Measurements from ENCODE around the gene ROPN1.
"Not testable (repeated sequence)": the region's sequence is repeated elsewhere in the genome, so short reads cannot be mapped to it uniquely, and the experiment has no call there.

Gene ROPN1

DNA sequence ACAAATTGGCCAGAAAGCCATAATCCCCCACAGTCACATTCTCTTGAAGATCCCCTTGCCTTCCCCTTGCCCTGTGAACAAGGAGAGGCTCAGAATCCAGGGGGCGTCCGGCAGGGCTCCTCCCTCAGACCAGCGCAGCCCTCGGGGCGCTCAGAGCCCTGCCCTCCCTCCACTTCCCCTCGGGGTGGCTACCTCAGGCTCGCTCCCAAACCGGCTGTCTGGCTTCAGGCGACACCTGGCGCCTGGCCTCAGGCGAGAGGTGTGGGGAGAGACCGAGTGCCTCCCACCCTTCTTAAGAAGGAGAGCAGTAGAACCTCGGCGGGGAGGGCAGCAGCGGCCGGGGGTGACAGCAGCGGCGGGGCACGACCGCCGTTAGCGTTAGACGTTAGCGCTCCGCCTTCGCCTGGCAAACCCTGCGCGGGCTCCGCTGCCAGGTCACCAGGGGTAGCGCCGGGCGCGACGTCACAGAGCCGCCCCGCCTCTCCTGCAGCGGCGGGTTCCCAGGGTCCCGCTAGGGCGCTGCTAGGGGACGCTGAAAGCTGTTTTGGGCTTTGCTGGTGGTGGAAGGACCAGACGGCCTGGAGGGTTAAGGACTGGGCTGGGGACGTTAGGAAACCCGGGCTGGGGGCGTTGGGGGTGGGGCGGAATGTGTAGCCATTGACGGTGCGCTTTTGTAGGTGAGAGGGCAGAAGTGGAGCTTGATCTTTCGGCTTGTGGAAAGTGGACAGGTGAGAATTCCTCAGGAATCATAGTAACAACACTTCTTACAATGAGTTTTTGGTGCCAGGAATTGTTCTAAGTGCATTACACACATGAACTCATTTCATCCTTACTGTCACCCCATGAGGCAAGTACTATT is at the start of gene ROPN1:
ROPN1 (minus strand) TSS at position 395 of the 859 bp plus-strand sequence. CDS start 11,643 bp downstream, outside the sequence.
- DNase-seq (ENCODE audit: low read depth); H3K4me3 ChIP-seq (replicated peaks; ENCODE audit: low read depth, low read length): not testable (repeated sequence)

DNA sequence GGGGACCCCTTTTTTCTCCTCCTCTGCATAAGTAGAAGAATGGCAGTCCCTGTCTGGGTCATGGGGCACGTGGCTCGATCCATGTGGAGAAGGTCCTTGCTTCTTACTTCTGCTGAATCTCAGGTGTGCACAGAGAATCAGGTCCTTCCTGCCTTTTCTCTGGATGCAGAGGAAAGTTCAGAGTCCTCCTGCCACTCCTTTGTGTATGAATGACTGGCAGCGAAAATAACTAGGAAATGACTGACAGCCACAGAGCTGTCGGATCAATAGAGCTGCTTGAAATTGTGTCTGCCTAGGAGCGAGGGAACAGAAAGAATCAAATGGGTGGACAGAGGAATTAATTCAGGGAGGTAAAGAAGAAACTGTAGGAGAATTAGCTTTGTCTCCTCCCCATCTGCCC is 49.6 kb upstream of the ROPN1 start:
- DNase-seq (ENCODE audit: low read depth), result no peak
- TF ChIP-seq, protein P1, sequence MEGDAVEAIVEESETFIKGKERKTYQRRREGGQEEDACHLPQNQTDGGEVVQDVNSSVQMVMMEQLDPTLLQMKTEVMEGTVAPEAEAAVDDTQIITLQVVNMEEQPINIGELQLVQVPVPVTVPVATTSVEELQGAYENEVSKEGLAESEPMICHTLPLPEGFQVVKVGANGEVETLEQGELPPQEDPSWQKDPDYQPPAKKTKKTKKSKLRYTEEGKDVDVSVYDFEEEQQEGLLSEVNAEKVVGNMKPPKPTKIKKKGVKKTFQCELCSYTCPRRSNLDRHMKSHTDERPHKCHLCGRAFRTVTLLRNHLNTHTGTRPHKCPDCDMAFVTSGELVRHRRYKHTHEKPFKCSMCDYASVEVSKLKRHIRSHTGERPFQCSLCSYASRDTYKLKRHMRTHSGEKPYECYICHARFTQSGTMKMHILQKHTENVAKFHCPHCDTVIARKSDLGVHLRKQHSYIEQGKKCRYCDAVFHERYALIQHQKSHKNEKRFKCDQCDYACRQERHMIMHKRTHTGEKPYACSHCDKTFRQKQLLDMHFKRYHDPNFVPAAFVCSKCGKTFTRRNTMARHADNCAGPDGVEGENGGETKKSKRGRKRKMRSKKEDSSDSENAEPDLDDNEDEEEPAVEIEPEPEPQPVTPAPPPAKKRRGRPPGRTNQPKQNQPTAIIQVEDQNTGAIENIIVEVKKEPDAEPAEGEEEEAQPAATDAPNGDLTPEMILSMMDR (IDR thresholded peaks at IDR 0.05; ENCODE audit: low read length, missing control alignments), result no peak
- H3K4me3 ChIP-seq (replicated peaks; ENCODE audit: low read depth, low read length), result no peak overlapping the region

DNA sequence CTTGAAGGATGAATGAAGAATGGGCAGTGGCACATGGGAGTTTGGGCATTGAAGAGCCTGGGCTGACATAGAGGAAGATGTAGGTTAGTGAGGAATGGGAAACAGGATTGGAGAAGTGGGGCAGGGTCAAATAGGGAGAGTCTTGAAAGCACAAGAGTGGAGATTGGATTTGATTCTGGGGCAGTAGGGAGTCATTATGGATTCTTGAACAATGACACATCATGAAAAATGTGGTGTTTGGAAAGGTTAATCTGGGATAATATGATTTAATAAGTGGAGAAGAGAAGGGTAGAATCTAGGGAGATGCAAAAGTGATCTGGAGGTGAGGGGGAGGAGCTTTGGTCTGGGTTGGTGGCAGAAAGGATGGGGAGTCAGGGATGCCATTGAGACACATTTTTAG is 45.4 kb upstream of the ROPN1 start:
- no peak overlapping the region for H3K4me3 ChIP-seq (replicated peaks; ENCODE audit: low read depth, low read length)
- no peak for DNase-seq (ENCODE audit: low read depth)
- TF ChIP-seq, protein P1 (IDR thresholded peaks at IDR 0.05; ENCODE audit: low read length, missing control alignments), result no peak

DNA sequence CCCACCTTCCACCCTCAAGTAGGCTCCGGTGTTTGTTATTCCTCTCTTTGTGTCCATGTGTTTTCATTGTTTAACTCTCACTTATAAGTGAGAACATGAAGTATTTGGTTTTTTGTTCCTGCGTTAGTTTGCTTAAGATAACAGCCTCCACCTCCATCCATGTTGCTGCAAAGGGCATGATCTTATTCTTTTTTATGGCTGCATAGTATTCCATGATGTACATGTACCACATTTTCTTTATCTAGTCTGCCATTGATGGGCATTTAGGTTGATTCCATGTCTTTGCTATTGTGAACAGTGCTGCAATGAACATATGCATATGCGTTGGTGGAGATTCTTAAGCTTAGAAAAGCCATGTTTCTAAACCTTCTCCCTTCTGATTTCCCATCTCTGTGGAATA is 44.3 kb upstream of the ROPN1 start:
- not testable (repeated sequence) for H3K4me3 ChIP-seq (replicated peaks; ENCODE audit: low read depth, low read length); DNase-seq (ENCODE audit: low read depth)

DNA sequence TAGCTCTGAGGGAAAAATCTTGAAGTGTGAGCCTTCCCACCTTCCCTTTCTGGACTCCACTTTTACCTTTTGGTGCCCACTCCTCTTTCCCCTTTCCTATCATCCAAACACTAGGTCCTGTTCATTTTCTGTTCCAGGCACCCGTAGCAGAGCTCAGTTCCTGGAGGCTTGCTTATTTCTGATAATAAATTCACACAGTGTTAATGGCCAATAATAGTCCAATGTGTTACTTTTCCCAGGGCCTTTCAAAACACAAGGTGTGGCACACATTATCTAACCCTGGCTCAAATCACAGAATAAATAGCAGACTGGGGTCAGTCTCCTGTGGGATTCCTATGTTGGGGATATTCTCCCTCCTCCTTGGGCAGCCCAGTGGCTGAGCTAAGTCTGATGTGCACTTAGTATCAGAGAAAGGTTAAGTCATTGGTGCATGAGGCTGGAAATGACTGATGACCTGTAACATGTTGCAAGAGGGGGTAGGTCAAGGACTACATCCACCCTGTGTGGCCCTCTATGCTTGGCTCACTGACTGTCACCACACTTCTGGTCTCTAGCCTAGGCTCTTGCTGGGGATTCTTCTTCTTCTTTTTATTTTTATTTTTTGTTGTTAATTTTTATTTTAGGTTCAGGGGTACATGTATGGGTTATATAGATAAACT is 43.7 kb upstream of the ROPN1 start:
- H3K4me3 ChIP-seq (replicated peaks; ENCODE audit: low read depth, low read length), result no peak overlapping the region
- TF ChIP-seq, protein P1 (IDR thresholded peaks at IDR 0.05; ENCODE audit: low read length, missing control alignments), result no peak

DNA sequence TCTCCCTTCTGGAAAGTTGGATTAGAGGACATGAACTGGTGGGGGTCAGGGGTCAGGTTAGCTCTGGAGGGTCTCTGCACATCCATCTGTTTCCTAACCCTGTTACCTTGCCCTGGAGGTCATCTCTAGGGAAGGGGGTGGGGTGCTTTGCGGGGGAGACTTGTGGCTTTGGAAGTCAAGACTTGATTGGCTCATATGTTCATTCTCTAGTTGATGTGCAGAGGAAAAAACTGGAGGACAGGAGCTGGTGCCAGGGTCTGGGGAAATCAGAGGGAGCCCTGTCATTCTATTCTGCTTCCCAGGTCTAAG is 42.9 kb upstream of the ROPN1 start:
- TF ChIP-seq, protein P1 (IDR thresholded peaks at IDR 0.05; ENCODE audit: low read length, missing control alignments), result no peak
- H3K4me3 ChIP-seq (replicated peaks; ENCODE audit: low read depth, low read length), result no peak overlapping the region
- no peak for DNase-seq (ENCODE audit: low read depth)

More for the DNA sequence above, 43.7 kb upstream of the ROPN1 start:
- no peak for DNase-seq (ENCODE audit: low read depth)

DNA sequence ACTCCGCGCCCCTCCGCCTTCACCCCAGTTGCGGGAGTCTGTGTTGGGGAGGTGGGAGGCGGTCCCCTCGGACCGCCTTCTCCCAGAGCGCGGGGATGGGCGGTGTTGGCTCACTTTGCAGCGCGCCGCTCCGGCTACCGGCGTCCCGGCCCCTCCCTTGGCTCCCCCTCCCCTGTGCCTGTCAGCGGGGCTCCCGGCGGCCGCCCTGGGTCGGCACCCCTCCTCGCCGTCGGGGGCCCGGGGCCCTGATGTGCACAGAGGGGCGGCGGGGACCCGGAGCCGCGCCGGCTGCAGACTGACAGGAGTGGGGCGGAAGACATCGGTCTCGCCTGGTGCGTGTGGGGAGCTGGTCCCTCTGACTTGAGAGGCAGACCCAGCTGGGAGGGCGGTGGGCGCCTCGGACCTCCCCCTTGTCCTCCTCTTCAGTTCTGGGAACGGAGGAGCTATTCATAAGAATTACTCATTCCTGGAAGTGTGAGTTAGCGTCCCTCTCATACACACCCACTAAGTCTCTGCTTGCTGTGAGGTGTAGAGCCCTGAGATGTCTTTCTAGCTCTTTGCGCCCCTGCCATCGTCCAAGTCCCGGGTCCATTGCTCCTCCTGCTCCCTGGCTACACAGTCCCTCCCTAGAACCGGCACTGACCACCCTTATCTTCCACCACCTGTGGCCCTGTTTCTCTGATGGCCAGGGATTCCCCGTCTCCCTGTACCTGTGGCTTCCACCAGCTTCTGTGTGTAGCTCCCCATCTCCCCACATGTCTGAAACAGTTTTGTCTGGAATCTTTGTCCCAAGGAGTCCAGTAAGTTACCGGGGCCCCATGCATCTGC is 42.3 kb upstream of the ROPN1 start:
- peak overlapping the region; percentile 62 for H3K4me3 ChIP-seq (replicated peaks; ENCODE audit: low read depth, low read length)
- peak; percentile 3 for DNase-seq (ENCODE audit: low read depth)
- TF ChIP-seq, protein P1 (IDR thresholded peaks at IDR 0.05; ENCODE audit: low read length, missing control alignments), result no peak
